ENCODE measurements around the gene DUSP21.
"Not testable (repeated sequence)": the region's sequence is repeated elsewhere in the genome, so short reads cannot be mapped to it uniquely, and the experiment has no call there.

DUSP21 gene

GRCh38 chrX:44876767-44877166, 32.9 kb downstream of the DUSP21 start:
- no peak for DNase-seq

- DNase-seq: no peak
Measured at GRCh38 chrX:44878780-44879179, 35.0 kb downstream of the DUSP21 start.

DNA sequence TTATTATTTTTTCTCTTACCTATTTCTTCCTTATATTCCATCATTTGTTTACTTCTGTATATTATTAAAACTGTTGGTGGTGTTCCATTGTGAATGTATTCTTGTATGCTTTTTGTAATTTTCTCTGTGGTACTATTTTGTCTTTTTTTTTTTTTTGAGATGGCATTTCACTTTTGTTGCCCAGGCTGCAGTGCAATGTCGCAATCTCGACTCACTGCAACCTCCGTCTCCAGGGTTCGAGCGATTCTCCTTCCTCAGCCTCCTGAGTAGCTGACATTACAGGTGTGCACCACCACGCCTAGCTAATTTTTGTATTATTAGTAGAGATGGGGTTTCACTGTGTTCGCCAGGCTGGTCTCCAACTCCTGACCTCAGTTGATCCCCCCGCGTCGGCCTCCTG, 37.7 kb downstream of the DUSP21 start:
- DNase-seq: no peak

- no peak for DNase-seq
Measured at GRCh38 chrX:44882635-44883034, 38.8 kb downstream of the DUSP21 start.

- no peak for DNase-seq
Measured at GRCh38 chrX:44884944-44885343, 41.1 kb downstream of the DUSP21 start.

DNA sequence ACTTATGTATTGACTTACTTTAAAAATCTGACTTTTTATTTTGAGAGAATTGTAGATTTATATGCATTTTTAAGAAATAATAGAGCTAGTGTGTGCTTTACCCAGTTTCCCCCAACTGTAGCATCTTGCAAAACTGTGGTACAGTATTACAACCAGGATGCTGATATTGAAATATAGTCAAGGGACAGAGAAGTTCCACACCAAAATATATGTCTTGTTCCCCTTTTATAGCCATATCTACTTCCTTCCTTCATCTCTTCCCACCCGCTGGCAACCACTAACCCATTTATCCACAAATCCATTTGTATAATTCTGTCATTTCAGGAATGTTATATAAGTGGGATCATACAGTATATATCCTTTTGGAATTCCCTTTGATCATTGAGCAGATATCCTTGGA, 46.0 kb downstream of the DUSP21 start:
- no peak for DNase-seq

- DNase-seq: no peak
Measured at GRCh38 chrX:44890247-44890646, 46.4 kb downstream of the DUSP21 start.

- DNase-seq: not testable (repeated sequence)
Measured at GRCh38 chrX:44890687-44891086, 46.9 kb downstream of the DUSP21 start.

- no peak for DNase-seq
Measured at GRCh38 chrX:44891642-44892041, 47.8 kb downstream of the DUSP21 start.
